GM12891 (cell line): ENCODE data around the gene CALCOCO2.
"Not testable (repeated sequence)": the region's sequence is repeated elsewhere in the genome, so short reads cannot be mapped to it uniquely, and the experiment has no call there.

Experiments used
- POLR2A ChIP-seq: IDR thresholded peaks from 2 replicates; pipeline ENCODE4 v1.6.1; 2011; ENCODE audit warnings: low read depth, low read length, control low read depth
- SPI1 ChIP-seq: IDR thresholded peaks from 2 replicates; pipeline ENCODE4 v1.6.1; 2011; ENCODE audit warnings: low read depth, low read length, control low read depth

GRCh38 chr17:48872409-48872808 is 41.6 kb downstream of the CALCOCO2 start:
- TF ChIP-seq SPI1, POLR2A: not testable (repeated sequence)
